Panc1 (cell line): ENCODE data around the gene KRT76. TPM values are rescaled to one million over a fixed set of nuclear protein-coding genes. Genes with fewer than 3 reads are reported as not detected.

Source experiments
- ATAC-seq: fragments of 200-7000 bp; cut with Tn5 transposase; 2 replicates; pipeline ENCODE4 v1.9.1; 2020; ENCODE audit warnings: mild to moderate bottlenecking, moderate library complexity
- BruUV-seq: library from RNA; stranded (reverse); fragments of 400-500 nt; replicated peaks from 2 replicates; lab custom pipeline; 2021; lab: Mats Ljungman, UMichigan
- CTCF ChIA-PET: fragments of 300-600 bp; sonication (Branson Sonifier 250); formaldehyde crosslinking; loops from one replicate; lab custom pipeline; 2022; ENCODE audit warnings: antibody characterized with exemption; lab: Charles Lee
- POLR2A ChIA-PET: fragments of 300-600 bp; sonication (Branson Sonifier 250); formaldehyde crosslinking; loops from one replicate; lab custom pipeline; 2022; ENCODE audit warnings: antibody characterized with exemption; lab: Charles Lee
- DNase-seq: peaks from one replicate; pipeline ENCODE4 v3.0.0-alpha.2; 2010; ENCODE audit warnings: low read depth, low spot score
- H3K27ac ChIP-seq: 2 replicates; pipeline ENCODE4 v1.5.1; 2011; ENCODE audit warnings: mild to moderate bottlenecking, low read length, inconsistent platforms
- H3K27me3 ChIP-seq: fragments of 200-500 bp; sonication (Bioruptor generic); 2 replicates; pipeline ENCODE4 v1.6.0; 2014; ENCODE audit warnings: low read length, inconsistent platforms; ENCODE audit not compliant: control insufficient read depth, insufficient read depth
- H3K36me3 ChIP-seq: fragments of 200-500 bp; sonication (Bioruptor generic); 2 replicates; pipeline ENCODE4 v1.5.1; 2014; ENCODE audit warnings: inconsistent platforms, mild to moderate bottlenecking, low read length, moderate library complexity; ENCODE audit not compliant: control insufficient read depth, insufficient read depth
- H3K4me1 ChIP-seq: 2 replicates; pipeline ENCODE4 v1.5.1; 2011; ENCODE audit warnings: inconsistent platforms, mild to moderate bottlenecking, low read length, moderate library complexity; ENCODE audit not compliant: control insufficient read depth, insufficient read depth
- H3K4me3 ChIP-seq, 2 experiments: 2 replicates each; pipeline ENCODE4 v1.5.1; 2011 to 2012; ENCODE audit warnings: low read depth in 2 of 2, low read length in 2 of 2, mild to moderate bottlenecking in 2 of 2, inconsistent platforms in 1 of 2, moderate library complexity in 1 of 2
- H3K9me3 ChIP-seq: fragments of 200-500 bp; sonication (Bioruptor generic); 2 replicates; pipeline ENCODE4 v1.5.1; 2014; ENCODE audit warnings: low read depth, mild to moderate bottlenecking, inconsistent platforms, low read length, moderate library complexity; ENCODE audit not compliant: control insufficient read depth, insufficient read depth
- CTCF ChIP-seq: fragments of 450-650 bp; IDR thresholded peaks from 2 replicates; pipeline ENCODE4 v1.5.1; 2017; ENCODE audit warnings: mild to moderate bottlenecking
- POLR2AphosphoS5 ChIP-seq: IDR thresholded peaks from 2 replicates; pipeline ENCODE4 v1.6.1; 2012; ENCODE audit warnings: mild to moderate bottlenecking, low read depth, low read length, moderate library complexity
- REST ChIP-seq, 2 experiments: IDR thresholded peaks; 2 replicates each; pipeline ENCODE4 v1.6.1; 2011 to 2012; ENCODE audit warnings: low read depth in 2 of 2, control low read depth in 1 of 2, low read length in 1 of 2, mild to moderate bottlenecking in 1 of 2, moderate library complexity in 1 of 2; ENCODE audit not compliant: insufficient read depth in 1 of 2
- SIN3A ChIP-seq: IDR thresholded peaks from 2 replicates; pipeline ENCODE4 v1.6.1; 2012; ENCODE audit warnings: low read depth, mild to moderate bottlenecking, low read length, moderate library complexity, borderline replicate concordance; ENCODE audit not compliant: insufficient read depth
- TCF7L2 ChIP-seq: IDR thresholded peaks from 2 replicates; pipeline ENCODE4 v1.6.1; 2011; ENCODE audit warnings: mild to moderate bottlenecking, low read depth, low read length, inconsistent platforms
- in situ Hi-C: cut with HindIII; loops from 2 replicates; pipeline ENCODE4 v1.10.0; 2016; ENCODE audit warnings: low sequenced_read_pairs, low pct_unique_long_range_greater_than_20kb
- intact Hi-C: fragments of 100-400 bp; cut with micrococcal nuclease; formaldehyde crosslinking; loops from one replicate; pipeline ENCODE4 v1.10.0; 2022; ENCODE audit not compliant: unreplicated experiment
- total RNA-seq: library from RNA; stranded (reverse); gene quantifications from one replicate; pipeline ENCODE4 v1.2.1, GENCODE V29; 2021; ENCODE audit not compliant: unreplicated experiment

Gene KRT76
- total RNA-seq, 1 experiment from 2014 or later: not detected

- no peak for ATAC-seq
Observed at GRCh38 chr12:52824741-52825410, 47.7 kb upstream of the KRT76 start.

GRCh38 chr12:52823761-52824450, 46.8 kb upstream of the KRT76 start:
- no peak for ATAC-seq
- BruUV-seq: no TSS peak
- ChIA-PET CTCF (no interaction called here), POLR2A (no interaction called here)
- DNase-seq: no peak
- Histone ChIP-seq H3K4me1 (peaks cover 7% of the 10 kb centered on the region), H3K36me3 (no peaks in the 10 kb centered on the region), H3K9me3 (no peaks in the 10 kb centered on the region), H3K4me3 (no peak overlapping the region), H3K27me3 (no peaks in the 10 kb centered on the region), H3K27ac (no peak overlapping the region)
- in situ Hi-C loops: no loop called here
- intact Hi-C loops: no loop called here
- TF ChIP-seq CTCF (no peak), SIN3A (no peak), POLR2AphosphoS5 (no peak), REST (IDR thresholded peaks at IDR 0.05; ENCODE audit: insufficient read depth in 1 of 2, low read depth in 2 of 2, low read length in 1 of 2) (no peak)

More at GRCh38 chr12:52824741-52825410, 47.7 kb upstream of the KRT76 start:
- DNase-seq: no peak
- intact Hi-C loops: no loop called here
- CTCF ChIA-PET: no interaction called here
- Histone ChIP-seq H3K27me3 (no peaks in the 10 kb centered on the region), H3K4me1 (peaks cover 7% of the 10 kb centered on the region), H3K27ac (no peak overlapping the region), H3K9me3 (no peaks in the 10 kb centered on the region), H3K4me3 (no peak overlapping the region), H3K36me3 (no peaks in the 10 kb centered on the region)
- in situ Hi-C loops: no loop called here
- BruUV-seq: no TSS peak
- POLR2A ChIA-PET: no interaction called here
- TF ChIP-seq TCF7L2 (no peak), SIN3A (no peak), REST (IDR thresholded peaks at IDR 0.05; ENCODE audit: insufficient read depth in 1 of 2, low read depth in 2 of 2, low read length in 1 of 2) (no peak), CTCF (no peak), POLR2AphosphoS5 (no peak)
